Mononuclear cell (primary cell): ENCODE data around the gene INPP5A. TPM values are rescaled to one million over a fixed set of nuclear protein-coding genes. Genes with fewer than 3 reads are reported as not detected.

Experiments used
- H3K27me3 ChIP-seq: 2 replicates; pipeline ENCODE4 v1.6.0; 2011; ENCODE audit warnings: low read length, control low read depth; ENCODE audit not compliant: insufficient read depth
- H3K4me1 ChIP-seq: 2 replicates; pipeline ENCODE4 v1.5.1; 2011; ENCODE audit warnings: mild to moderate bottlenecking, low read length, control low read depth; ENCODE audit not compliant: insufficient read depth
- H3K4me3 ChIP-seq: 2 replicates; pipeline ENCODE4 v1.5.1; 2011; ENCODE audit warnings: mild to moderate bottlenecking, low read length, moderate library complexity
- H3K9me3 ChIP-seq: 2 replicates; pipeline ENCODE4 v1.5.1; 2011; ENCODE audit warnings: low read depth, mild to moderate bottlenecking, control low read depth, low read length
- total RNA-seq: library from RNA; depleted of rRNA; stranded (reverse); fragments of >200 nt; gene quantifications from one replicate; pipeline ENCODE4 v1.2.3, GENCODE V29; 2012

The INPP5A gene
- total RNA-seq, 1 donor, result 18.6 TPM

GRCh38 chr10:132580143-132580542 is 42.6 kb downstream of the INPP5A start:
- Histone ChIP-seq H3K27me3 (no peaks in the 10 kb centered on the region), H3K4me1 (peaks cover 40% of the 10 kb centered on the region), H3K9me3 (no peaks in the 10 kb centered on the region), H3K4me3 (no peak overlapping the region)

DNA sequence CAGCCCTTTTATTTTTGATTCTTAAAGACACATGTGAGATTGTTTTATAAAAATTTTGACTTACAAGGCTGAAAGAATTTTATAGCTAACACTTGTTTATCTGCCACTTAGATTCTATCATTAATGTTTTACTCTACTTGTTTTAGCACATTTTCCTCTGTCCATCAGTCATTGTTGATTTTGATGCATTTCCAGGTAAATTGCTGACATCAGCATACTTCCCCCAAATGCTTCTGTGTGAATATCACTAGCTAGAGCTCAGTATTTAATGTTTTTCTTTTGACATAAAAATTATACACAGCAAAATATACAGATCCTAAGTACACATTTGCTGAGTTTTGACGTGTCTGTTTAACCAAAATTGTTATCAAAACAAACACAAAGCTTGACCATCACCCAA is 43.0 kb downstream of the INPP5A start:
- Histone ChIP-seq H3K4me1 (peaks cover 39% of the 10 kb centered on the region), H3K9me3 (no peaks in the 10 kb centered on the region), H3K4me3 (no peak overlapping the region), H3K27me3 (no peaks in the 10 kb centered on the region)

DNA sequence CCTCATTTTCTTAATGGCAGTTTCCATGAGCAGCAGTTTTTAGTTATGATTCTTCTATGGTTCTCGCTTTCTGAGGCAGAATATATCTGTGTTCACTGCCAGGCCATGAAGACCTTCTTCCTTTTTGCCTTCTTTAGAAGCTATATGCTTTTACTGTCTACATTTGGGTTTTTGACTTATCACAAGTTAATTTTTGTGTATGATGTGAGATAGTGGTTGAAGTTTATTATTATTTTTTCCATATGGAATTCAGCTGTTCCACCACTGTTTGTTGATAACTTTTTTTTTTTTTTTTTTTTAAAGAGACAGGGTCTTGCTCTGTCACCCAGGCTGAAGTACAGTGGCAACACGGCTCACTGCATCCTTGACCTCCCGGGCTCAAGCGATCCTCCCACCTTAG is 44.5 kb downstream of the INPP5A start:
- peaks cover 41% of the 10 kb centered on the region for H3K4me1 ChIP-seq
- H3K4me3 ChIP-seq, result no peak overlapping the region
- H3K9me3 ChIP-seq, result no peaks in the 10 kb centered on the region
- no peaks in the 10 kb centered on the region for H3K27me3 ChIP-seq

GRCh38 chr10:132582771-132583170 is 45.2 kb downstream of the INPP5A start:
- H3K9me3 ChIP-seq, result no peaks in the 10 kb centered on the region
- no peak overlapping the region for H3K4me3 ChIP-seq
- H3K4me1 ChIP-seq, result peaks cover 43% of the 10 kb centered on the region
- no peaks in the 10 kb centered on the region for H3K27me3 ChIP-seq

GRCh38 chr10:132583456-132583855 is 45.9 kb downstream of the INPP5A start:
- Histone ChIP-seq H3K9me3 (no peaks in the 10 kb centered on the region), H3K4me1 (peaks cover 44% of the 10 kb centered on the region), H3K27me3 (no peaks in the 10 kb centered on the region), H3K4me3 (no peak overlapping the region)

DNA sequence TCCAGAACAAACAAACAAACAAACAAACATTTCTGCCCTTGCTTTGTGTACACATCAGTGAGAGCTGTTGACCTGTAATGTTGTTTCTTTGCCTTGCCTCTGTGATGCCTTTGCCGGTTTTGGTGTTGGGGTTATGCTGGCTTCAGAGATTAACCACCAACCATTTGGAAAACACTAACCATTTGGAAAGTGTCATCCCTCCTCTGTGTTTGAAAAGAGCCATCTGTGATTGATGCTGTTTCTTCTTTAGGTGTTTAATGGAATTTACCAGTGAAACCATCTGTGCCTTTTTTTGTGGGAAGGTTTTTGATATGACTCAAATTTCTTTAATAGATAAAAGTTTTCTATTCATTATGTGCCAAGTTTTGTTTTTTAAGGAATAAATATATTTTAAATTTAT is 46.5 kb downstream of the INPP5A start:
- H3K4me1 ChIP-seq, result peaks cover 49% of the 10 kb centered on the region

GRCh38 chr10:132585732-132586722 is 48.4 kb downstream of the INPP5A start:
- H3K4me1 ChIP-seq, result peaks cover 55% of the 10 kb centered on the region
- H3K27me3 ChIP-seq, result no peaks in the 10 kb centered on the region
- no peaks in the 10 kb centered on the region for H3K9me3 ChIP-seq
- no peak overlapping the region for H3K4me3 ChIP-seq

More for the DNA sequence above, 46.5 kb downstream of the INPP5A start:
- no peaks in the 10 kb centered on the region for H3K27me3 ChIP-seq
- H3K9me3 ChIP-seq, result no peaks in the 10 kb centered on the region
- no peak overlapping the region for H3K4me3 ChIP-seq

DNA sequence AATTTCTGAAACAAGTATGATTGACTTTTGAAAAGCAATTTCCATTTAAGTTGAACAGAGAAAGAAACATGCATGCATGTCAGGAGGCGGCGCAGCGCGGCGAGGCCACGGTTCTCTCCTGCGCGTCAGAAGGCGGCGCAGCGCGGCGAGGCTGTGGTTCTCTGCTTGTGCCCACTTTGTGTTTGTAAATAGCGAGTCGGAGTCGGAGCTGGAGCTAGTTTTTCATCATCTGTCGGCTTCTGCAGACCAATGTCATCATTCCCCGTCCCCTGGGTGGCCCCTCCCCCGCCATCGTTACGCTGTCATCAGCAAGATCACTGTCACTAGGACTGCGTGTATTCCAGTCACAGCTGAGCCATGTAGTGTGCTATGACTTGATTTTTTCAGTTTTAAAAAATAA is 49.2 kb downstream of the INPP5A start:
- H3K4me3 ChIP-seq, result no peak overlapping the region
- peaks cover 62% of the 10 kb centered on the region for H3K4me1 ChIP-seq
- no peaks in the 10 kb centered on the region for H3K9me3 ChIP-seq
- H3K27me3 ChIP-seq, result no peaks in the 10 kb centered on the region

- Histone ChIP-seq H3K27me3 (no peaks in the 10 kb centered on the region), H3K4me1 (peaks cover 64% of the 10 kb centered on the region), H3K4me3 (no peak overlapping the region)
Measured at GRCh38 chr10:132587175-132587574, 49.6 kb downstream of the INPP5A start.

GRCh38 chr10:132588301-132589013 is 50.9 kb downstream of the INPP5A start:
- no peaks in the 10 kb centered on the region for H3K9me3 ChIP-seq
- no peak overlapping the region for H3K4me3 ChIP-seq
- no peaks in the 10 kb centered on the region for H3K27me3 ChIP-seq
- H3K4me1 ChIP-seq, result peaks cover 76% of the 10 kb centered on the region

More at GRCh38 chr10:132587175-132587574, 49.6 kb downstream of the INPP5A start:
- H3K9me3 ChIP-seq, result no peaks in the 10 kb centered on the region

- Histone ChIP-seq H3K27me3 (no peaks in the 10 kb centered on the region), H3K4me3 (no peak overlapping the region), H3K4me1 (peaks cover 82% of the 10 kb centered on the region), H3K9me3 (no peaks in the 10 kb centered on the region)
Measured at GRCh38 chr10:132589015-132589414, 51.4 kb downstream of the INPP5A start.

GRCh38 chr10:132589681-132590080 is 52.1 kb downstream of the INPP5A start:
- Histone ChIP-seq H3K4me1 (peaks cover 89% of the 10 kb centered on the region), H3K4me3 (no peak overlapping the region), H3K27me3 (no peaks in the 10 kb centered on the region), H3K9me3 (no peaks in the 10 kb centered on the region)

GRCh38 chr10:132590094-132590751 is 52.6 kb downstream of the INPP5A start:
- Histone ChIP-seq H3K4me1 (peaks cover 93% of the 10 kb centered on the region), H3K9me3 (no peaks in the 10 kb centered on the region), H3K4me3 (no peak overlapping the region), H3K27me3 (no peaks in the 10 kb centered on the region)

GRCh38 chr10:132590752-132591121 is 53.1 kb downstream of the INPP5A start:
- no peaks in the 10 kb centered on the region for H3K27me3 ChIP-seq
- H3K4me3 ChIP-seq, result no peak overlapping the region
- H3K9me3 ChIP-seq, result no peaks in the 10 kb centered on the region
- peaks cover 88% of the 10 kb centered on the region for H3K4me1 ChIP-seq
